K562 (cell line): ENCODE results near the gene SGK1. TPM values are rescaled to one million over a fixed set of nuclear protein-coding genes. Genes with fewer than 3 reads are reported as not detected.

Experiments used
- CBX3 ChIP-seq, 2 experiments: IDR thresholded peaks; 1 replicate in 1 of 2; 2 replicates in 1 of 2; pipeline ENCODE4 v1.6.1; 2012; ENCODE audit warnings: inconsistent platforms in 2 of 2, low read length in 2 of 2, borderline replicate concordance in 1 of 2, control low read depth in 1 of 2
- CEBPG ChIP-seq, 3 experiments: fragments of 200-800 bp in 1 of 3; sonication (Bioruptor generic) in 1 of 3; sonication (generic) in 1 of 3; formaldehyde crosslinking in 1 of 3; IDR thresholded peaks in 2 of 3; conservative IDR thresholded peaks in 1 of 3; 2 replicates each; pipeline versions ENCODE4 v1.6.1 to v1.8.0; 2016 to 2022; ENCODE audit warnings: missing compliant biosample characterization in 2 of 3, missing genetic modification characterization in 2 of 3, mild to moderate bottlenecking in 1 of 3, missing genetic modification reagents in 1 of 3
- CREB1 ChIP-seq, 2 experiments: sonication (generic) in 1 of 2; formaldehyde crosslinking in 1 of 2; IDR thresholded peaks; 2 replicates each; pipeline versions ENCODE4 v1.6.1 to v1.8.0; 2012 to 2022; ENCODE audit warnings: inconsistent platforms in 1 of 2, mild to moderate bottlenecking in 1 of 2, missing genetic modification reagents in 1 of 2, moderate library complexity in 1 of 2
- CXXC5 ChIP-seq: fragments of 250-450 bp; sonication (Bioruptor Pico); IDR thresholded peaks from 2 replicates; pipeline ENCODE4 v1.8.0; 2022; ENCODE audit warnings: inconsistent platforms, mild to moderate bottlenecking, moderate library complexity
- DMBX1 ChIP-seq: fragments of 250-450 bp; sonication (Bioruptor Pico); IDR thresholded peaks from 2 replicates; pipeline ENCODE4 v1.8.0; 2022; ENCODE audit warnings: inconsistent platforms, mild to moderate bottlenecking, moderate library complexity, borderline replicate concordance
- EHMT2 ChIP-seq: fragments of 450-650 bp; IDR thresholded peaks from 2 replicates; pipeline ENCODE4 v1.6.1; 2018; ENCODE audit warnings: antibody characterized with exemption
- KDM1A ChIP-seq, 2 experiments: fragments of 450-650 bp; IDR thresholded peaks; 2 replicates each; pipeline ENCODE4 v1.6.1; 2016; ENCODE audit warnings: mild to moderate bottlenecking in 2 of 2
- KHSRP ChIP-seq: fragments of 450-650 bp; IDR thresholded peaks from 2 replicates; pipeline ENCODE4 v1.6.1; 2017
- KLF16 ChIP-seq: IDR thresholded peaks from 2 replicates; pipeline ENCODE4 v1.6.1; 2016; ENCODE audit warnings: antibody characterized with exemption
- MAFF ChIP-seq: IDR thresholded peaks from 2 replicates; pipeline ENCODE4 v1.6.1; 2012; ENCODE audit warnings: low read length, improper control_type of control experiment
- NR2C1 ChIP-seq, 2 experiments: fragments of 450-650 bp; IDR thresholded peaks; 2 replicates each; pipeline ENCODE4 v1.6.1; 2017; ENCODE audit warnings: mild to moderate bottlenecking in 2 of 2, antibody characterized with exemption in 1 of 2, inconsistent platforms in 1 of 2, missing compliant biosample characterization in 1 of 2, missing genetic modification characterization in 1 of 2
- PTRF ChIP-seq: fragments of 450-650 bp; IDR thresholded peaks from 2 replicates; pipeline ENCODE4 v1.6.1; 2016; ENCODE audit warnings: mild to moderate bottlenecking, missing genetic modification characterization, missing compliant biosample characterization
- RCOR1 ChIP-seq, 2 experiments: IDR thresholded peaks; 2 replicates each; pipeline ENCODE4 v1.6.1; 2012; ENCODE audit warnings: low read depth in 2 of 2, low read length in 2 of 2, borderline replicate concordance in 1 of 2, improper control_type of control experiment in 1 of 2
- RFX1 ChIP-seq: fragments of 450-650 bp; IDR thresholded peaks from 2 replicates; pipeline ENCODE4 v1.6.1; 2016; ENCODE audit warnings: mild to moderate bottlenecking, moderate library complexity
- STAT5A ChIP-seq: IDR thresholded peaks from 2 replicates; pipeline ENCODE4 v1.6.1; 2012; ENCODE audit warnings: low read length, inconsistent platforms, borderline replicate concordance
- TAF15 ChIP-seq: fragments of 200-400 bp; formaldehyde crosslinking; IDR thresholded peaks from 2 replicates; pipeline ENCODE4 v1.6.1; 2017; ENCODE audit warnings: mild to moderate bottlenecking, low read depth, low read length, moderate library complexity
- TAF7 ChIP-seq: fragments of 450-650 bp; IDR thresholded peaks from 2 replicates; pipeline ENCODE4 v1.6.1; 2016; ENCODE audit warnings: missing genetic modification characterization, missing compliant biosample characterization
- THRB ChIP-seq: fragments of 450-650 bp; formaldehyde crosslinking; conservative IDR thresholded peaks from 2 replicates; pipeline ENCODE4 v1.4.0; 2022; ENCODE audit warnings: mild to moderate bottlenecking, missing genetic modification characterization
- XRCC4 ChIP-seq: IDR thresholded peaks from one replicate; pipeline ENCODE4 v1.6.1; 2011; ENCODE audit not compliant: insufficient read depth, insufficient read length; ENCODE audit errors: extremely low read depth
- ZKSCAN8 ChIP-seq: fragments of 200-800 bp; sonication (Bioruptor generic); IDR thresholded peaks from 2 replicates; pipeline ENCODE4 v1.6.1; 2016; ENCODE audit warnings: missing genetic modification characterization, missing compliant biosample characterization
- ZNF3 ChIP-seq: fragments of 250-450 bp; sonication (Bioruptor Pico); IDR thresholded peaks from 2 replicates; pipeline ENCODE4 v1.5.0; 2021; ENCODE audit warnings: mild to moderate bottlenecking, moderate library complexity
- ZNF41 ChIP-seq: fragments of 250-450 bp; sonication (Bioruptor Pico); conservative IDR thresholded peaks from 2 replicates; pipeline ENCODE4 v1.4.0; 2020; ENCODE audit warnings: mild to moderate bottlenecking
- ZNF584 ChIP-seq: fragments of 200-800 bp; sonication (Bioruptor generic); IDR thresholded peaks from 2 replicates; pipeline ENCODE4 v1.6.1; 2016; ENCODE audit warnings: low read depth, mild to moderate bottlenecking, missing genetic modification characterization, missing compliant biosample characterization
- ZNF589 ChIP-seq: fragments of 200-800 bp; sonication (Bioruptor generic); IDR thresholded peaks from 2 replicates; pipeline ENCODE4 v1.6.1; 2016; ENCODE audit warnings: low read depth, missing genetic modification characterization, missing compliant biosample characterization
- ZNF695 ChIP-seq: fragments of 450-650 bp; formaldehyde crosslinking; IDR thresholded peaks from 2 replicates; pipeline ENCODE4 v1.4.0; 2020; ENCODE audit warnings: mild to moderate bottlenecking, moderate library complexity
- ZNF766 ChIP-seq: fragments of 200-800 bp; sonication (Bioruptor generic); conservative IDR thresholded peaks from 2 replicates; pipeline ENCODE4 v1.6.1; 2016; ENCODE audit warnings: missing genetic modification characterization, missing compliant biosample characterization
- polyA plus RNA-seq, 8 experiments: library from polyadenylated mRNA; depleted of rRNA in 4 of 8; stranded (reverse) in 5 of 8; unstranded in 3 of 8; fragments of >200 nt; fragmentation: Nextera tagmentation in 2 of 8; fragmentation: Illumina TruSeq in 1 of 8; extraction: Ambion mirVana in 2 of 8; extraction: Trizol in 1 of 8; gene quantifications; 2 replicates each; pipeline versions ENCODE4 v1.2.1 to v1.2.3, GENCODE V29; 2011 to 2014; ENCODE audit warnings: inconsistent platforms in 1 of 8, missing spikeins in 1 of 8
- total RNA-seq, 7 experiments: library from RNA; depleted of rRNA in 6 of 7; stranded (reverse); fragments of >200 nt in 6 of 7; fragmentation: Illumina TruSeq in 2 of 7; extraction: Trizol in 2 of 7; gene quantifications; 2 replicates each; pipeline versions ENCODE4 v1.2.1 to v1.2.3, GENCODE V29; 2011 to 2021; ENCODE audit warnings: low replicate concordance in 1 of 7
- TF ChIP-seq, protein P1 (sequence below), 2 experiments: fragments of 250-450 bp in 1 of 2; fragments of 450-650 bp in 1 of 2; sonication (Bioruptor Pico) in 1 of 2; IDR thresholded peaks; 2 replicates each; pipeline versions ENCODE4 v1.6.1 to v1.8.0; 2016 to 2021; ENCODE audit warnings: mild to moderate bottlenecking in 2 of 2, moderate library complexity in 2 of 2, missing compliant biosample characterization in 1 of 2, missing genetic modification characterization in 1 of 2

The SGK1 gene
- total and polyA plus RNA-seq, 9 of the 15 experiments (the other 6 are each of a cell fraction or from before 2014, with no cell fraction given): 3.5 to 7.2 (median 3.9) TPM

DNA sequence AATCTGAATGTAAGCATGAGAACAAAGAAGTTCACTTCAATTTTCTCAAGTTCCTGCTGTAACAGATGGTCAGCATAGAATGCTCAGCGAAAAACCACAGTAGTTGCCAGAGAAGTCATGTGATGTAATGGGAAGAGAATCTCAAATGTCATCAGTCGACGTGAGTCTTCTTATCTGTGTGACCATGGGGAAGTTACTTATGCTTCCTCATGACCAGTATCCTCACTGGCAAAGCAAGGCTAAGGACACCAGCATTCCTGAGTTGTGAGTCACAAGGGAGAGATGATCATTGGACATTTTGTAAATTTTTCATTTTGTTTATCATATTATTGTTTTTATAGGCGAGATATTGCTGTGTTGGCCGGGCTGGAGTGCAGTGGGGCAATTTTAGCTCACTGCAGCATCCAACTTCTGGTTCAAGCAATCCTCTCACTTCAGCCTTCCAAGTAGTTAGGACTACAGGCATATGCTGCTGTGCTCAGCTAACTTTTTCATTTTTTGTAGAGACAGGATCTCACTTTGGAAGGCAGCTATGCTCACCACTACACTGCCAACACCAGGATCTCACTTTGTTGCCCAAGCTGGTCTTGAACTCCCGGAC is 21.9 kb downstream of the SGK1 start (continued):
- no peak for TF ChIP-seq KLF16
- TF ChIP-seq ZNF584 (CRISPR knock-in tag): 0 out of 2 replicates have a peak, but pooled peaks have one; percentile 85
- TF ChIP-seq XRCC4: no peak
- no peak for TF ChIP-seq TAF15
- no peak for TF ChIP-seq ZNF41
- TF ChIP-seq NR2C1 (IDR thresholded peaks at IDR 0.05): no peak; the same call in 1 of the 2 replicates
- peak; percentile 63 for TF ChIP-seq NR2C1 (tag; IDR thresholded peaks at IDR 0.05)
- 0 out of 2 replicates have a peak, but pooled peaks have one; percentile 52 for TF ChIP-seq EHMT2
- TF ChIP-seq RCOR1 (IDR thresholded peaks at IDR 0.05; ENCODE audit: borderline replicate concordance in 1 of 2, low read depth in 2 of 2, low read length in 2 of 2): peak; percentile 77 to 98; a peak in 3 of 4 replicates
- peak; percentile 82; the same call in 1 of the 2 replicates for TF ChIP-seq ZNF589
- peak; percentile 96 for TF ChIP-seq CXXC5 (CRISPR knock-in tag)
- TF ChIP-seq DMBX1 (CRISPR knock-in tag): 0 out of 2 replicates have a peak, but pooled peaks have one; percentile 9
- no peak for TF ChIP-seq THRB
- no peak for TF ChIP-seq ZNF3
- peak; percentile 92 for TF ChIP-seq KDM1A (IDR thresholded peaks at IDR 0.05)
- TF ChIP-seq KHSRP: 0 out of 2 replicates have a peak, but pooled peaks have one; percentile 30
- peak; percentile 49; the same call in 1 of the 2 replicates for TF ChIP-seq RFX1
- no peak for TF ChIP-seq ZNF695 (CRISPR knock-in tag)
- TF ChIP-seq CBX3 (IDR thresholded peaks at IDR 0.05; ENCODE audit: borderline replicate concordance in 1 of 2, low read length in 2 of 2): peak in 1 of 2 experiments; percentile 91; a peak in 1 of 3 replicates
- TF ChIP-seq ZNF766 (CRISPR knock-in tag): peak; percentile 54; the same call in 1 of the 2 replicates
- no peak for TF ChIP-seq TAF7 (tag)
- TF ChIP-seq MAFF: 0 out of 2 replicates have a peak, but pooled peaks have one; percentile 11
- peak; percentile 81 for TF ChIP-seq CREB1 (IDR thresholded peaks at IDR 0.05)
- TF ChIP-seq CREB1 (CRISPR knock-in tag; IDR thresholded peaks at IDR 0.05): peak; percentile 62
- TF ChIP-seq, protein P1, sequence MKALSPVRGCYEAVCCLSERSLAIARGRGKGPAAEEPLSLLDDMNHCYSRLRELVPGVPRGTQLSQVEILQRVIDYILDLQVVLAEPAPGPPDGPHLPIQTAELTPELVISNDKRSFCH (CRISPR knock-in tag; IDR thresholded peaks at IDR 0.05): no peak
- TF ChIP-seq, protein P1 (tag; IDR thresholded peaks at IDR 0.05): peak; percentile 69; the same call in 1 of the 2 replicates
- TF ChIP-seq STAT5A: peak; percentile 62; the same call in 1 of the 2 replicates
- peak; percentile 44; the same call in 1 of the 2 replicates for TF ChIP-seq ZKSCAN8 (CRISPR knock-in tag)
- no peak for TF ChIP-seq PTRF (tag)
- TF ChIP-seq CEBPG (CRISPR knock-in tag; IDR thresholded peaks at IDR 0.05): no peak
- peak; percentile 51 to 77 for TF ChIP-seq CEBPG (tag; conservative IDR thresholded peaks at IDR 0.05 in 1 of 2, IDR thresholded peaks at IDR 0.05 in 1 of 2)
